Breast epithelium (tissue), 3 donors: ENCODE data around the gene ATP1A4.

Experiments used
- POLR2A ChIP-seq: fragments of 450-650 bp; IDR thresholded peaks from one replicate; pipeline ENCODE4 v1.6.1; 2016; ENCODE audit warnings: antibody characterized with exemption, mild to moderate bottlenecking, moderate library complexity
- TF ChIP-seq, protein P1 (sequence below), 3 donors: fragments of 450-650 bp; IDR thresholded peaks; one replicate each; pipeline ENCODE4 v1.5.1; 2016 to 2017; ENCODE audit warnings: antibody characterized with exemption in 3 of 3, mild to moderate bottlenecking in 3 of 3, moderate library complexity in 3 of 3

DNA sequence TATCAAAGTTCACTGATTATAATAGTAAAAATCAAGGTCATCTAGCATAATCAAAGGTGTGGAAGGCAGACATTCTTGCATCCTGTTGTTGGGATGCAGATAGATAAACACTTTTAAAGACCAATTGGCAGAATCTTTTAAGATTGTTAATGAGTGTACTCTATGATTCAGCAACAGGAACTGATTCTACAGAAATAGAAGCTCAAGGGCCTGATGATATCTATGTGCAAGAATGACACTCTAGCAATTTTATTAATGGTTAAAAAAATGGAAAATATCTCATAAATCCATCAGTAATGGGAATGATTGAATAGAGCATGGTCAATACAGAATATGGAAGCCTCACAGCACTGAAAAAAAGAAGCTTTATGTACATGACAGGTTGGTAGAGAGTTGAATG is 2.2 kb upstream of the ATP1A4 start:
- TF ChIP-seq, protein P1, sequence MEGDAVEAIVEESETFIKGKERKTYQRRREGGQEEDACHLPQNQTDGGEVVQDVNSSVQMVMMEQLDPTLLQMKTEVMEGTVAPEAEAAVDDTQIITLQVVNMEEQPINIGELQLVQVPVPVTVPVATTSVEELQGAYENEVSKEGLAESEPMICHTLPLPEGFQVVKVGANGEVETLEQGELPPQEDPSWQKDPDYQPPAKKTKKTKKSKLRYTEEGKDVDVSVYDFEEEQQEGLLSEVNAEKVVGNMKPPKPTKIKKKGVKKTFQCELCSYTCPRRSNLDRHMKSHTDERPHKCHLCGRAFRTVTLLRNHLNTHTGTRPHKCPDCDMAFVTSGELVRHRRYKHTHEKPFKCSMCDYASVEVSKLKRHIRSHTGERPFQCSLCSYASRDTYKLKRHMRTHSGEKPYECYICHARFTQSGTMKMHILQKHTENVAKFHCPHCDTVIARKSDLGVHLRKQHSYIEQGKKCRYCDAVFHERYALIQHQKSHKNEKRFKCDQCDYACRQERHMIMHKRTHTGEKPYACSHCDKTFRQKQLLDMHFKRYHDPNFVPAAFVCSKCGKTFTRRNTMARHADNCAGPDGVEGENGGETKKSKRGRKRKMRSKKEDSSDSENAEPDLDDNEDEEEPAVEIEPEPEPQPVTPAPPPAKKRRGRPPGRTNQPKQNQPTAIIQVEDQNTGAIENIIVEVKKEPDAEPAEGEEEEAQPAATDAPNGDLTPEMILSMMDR (IDR thresholded peaks at IDR 0.05): no peak
- TF ChIP-seq POLR2A: no peak
